Measurements from ENCODE around the gene KRT4. TPM values are rescaled to one million over a fixed set of nuclear protein-coding genes. Genes with fewer than 3 reads are reported as not detected.

KRT4 gene
- total and polyA plus RNA-seq, 2 experiments from 2014 or later: 4.2 to 8.7 TPM

GRCh38 chr12:52810554-52810953 is 3.4 kb downstream of the KRT4 start:
- H3K36me3 ChIP-seq (replicated peaks; ENCODE audit: insufficient read depth, low read depth): no peaks in the 10 kb centered on the region
- H3K4me1 ChIP-seq (ENCODE audit: insufficient read depth): peaks cover 13% of the 10 kb centered on the region
- no peaks in the 10 kb centered on the region for H3K9me3 ChIP-seq (ENCODE audit: low read depth)
- TF ChIP-seq EZH2phosphoT487 (IDR thresholded peaks at IDR 0.05; ENCODE audit: low read depth, severe bottlenecking, unreplicated experiment): no peak
- no peak for TF ChIP-seq CTCF (IDR thresholded peaks at IDR 0.05; ENCODE audit: poor library complexity)
- TF ChIP-seq EZH2 (IDR thresholded peaks at IDR 0.05; ENCODE audit: borderline replicate concordance): no peak
- no peaks in the 10 kb centered on the region for H3K9me2 ChIP-seq (replicated peaks; ENCODE audit: insufficient read depth)
- H3K27ac ChIP-seq: no peak overlapping the region
- no peaks in the 10 kb centered on the region for H3K79me2 ChIP-seq
- H4K20me1 ChIP-seq (ENCODE audit: insufficient read depth, poor library complexity, severe bottlenecking): no peaks in the 10 kb centered on the region
- 71% methylated on average over 5 of the region's 5 CpGs for WGBS (ENCODE audit: low lambda C conversion rate, missing lambda C conversion rate)
- no peak overlapping the region for H2AFZ ChIP-seq
- peaks cover 19% of the 10 kb centered on the region for H3K27me3 ChIP-seq
- DNase-seq (ENCODE audit: low spot score): no peak
- H3K4me3 ChIP-seq: no peak overlapping the region
- H3K4me2 ChIP-seq: no peak overlapping the region

- Histone ChIP-seq H3K27me3 (peaks cover 19% of the 10 kb centered on the region), H3K36me3 (replicated peaks; ENCODE audit: insufficient read depth, low read depth) (no peaks in the 10 kb centered on the region), H3K4me3 (no peak overlapping the region), H3K4me1 (ENCODE audit: insufficient read depth) (peaks cover 3% of the 10 kb centered on the region), H3K9me3 (ENCODE audit: low read depth) (no peaks in the 10 kb centered on the region), H3K9me2 (replicated peaks; ENCODE audit: insufficient read depth) (no peaks in the 10 kb centered on the region), H2AFZ (no peak overlapping the region), H4K20me1 (ENCODE audit: insufficient read depth, poor library complexity, severe bottlenecking) (no peaks in the 10 kb centered on the region), H3K4me2 (no peak overlapping the region), H3K27ac (no peak overlapping the region), H3K79me2 (no peaks in the 10 kb centered on the region)
- no peak for DNase-seq (ENCODE audit: low spot score)
- no peak for TF ChIP-seq EZH2phosphoT487 (IDR thresholded peaks at IDR 0.05; ENCODE audit: low read depth, severe bottlenecking, unreplicated experiment)
- TF ChIP-seq EZH2 (IDR thresholded peaks at IDR 0.05; ENCODE audit: borderline replicate concordance): no peak
- no peak for TF ChIP-seq CTCF (IDR thresholded peaks at IDR 0.05; ENCODE audit: poor library complexity)
- 83% methylated on average over 7 of the region's 7 CpGs for WGBS (ENCODE audit: low lambda C conversion rate, missing lambda C conversion rate)
These were observed 4.8 kb downstream of the KRT4 start for GRCh38 chr12:52809166-52809565.

- TF ChIP-seq EZH2 (IDR thresholded peaks at IDR 0.05; ENCODE audit: borderline replicate concordance) (no peak), CTCF (IDR thresholded peaks at IDR 0.05; ENCODE audit: poor library complexity) (no peak), EZH2phosphoT487 (IDR thresholded peaks at IDR 0.05; ENCODE audit: low read depth, severe bottlenecking, unreplicated experiment) (no peak)
- 93% methylated on average over 8 of the region's 8 CpGs for WGBS (ENCODE audit: low lambda C conversion rate, missing lambda C conversion rate)
These were observed 5.2 kb downstream of the KRT4 start for GRCh38 chr12:52808573-52809160.

More at GRCh38 chr12:52808573-52809160, 5.2 kb downstream of the KRT4 start:
- Histone ChIP-seq H3K27ac (no peak overlapping the region), H4K20me1 (ENCODE audit: insufficient read depth, poor library complexity, severe bottlenecking) (no peaks in the 10 kb centered on the region), H3K4me3 (no peak overlapping the region), H3K4me1 (ENCODE audit: insufficient read depth) (no peaks in the 10 kb centered on the region), H3K27me3 (peaks cover 19% of the 10 kb centered on the region), H2AFZ (no peak overlapping the region), H3K36me3 (replicated peaks; ENCODE audit: insufficient read depth, low read depth) (no peaks in the 10 kb centered on the region), H3K9me3 (ENCODE audit: low read depth) (no peaks in the 10 kb centered on the region), H3K79me2 (no peaks in the 10 kb centered on the region), H3K9me2 (replicated peaks; ENCODE audit: insufficient read depth) (no peaks in the 10 kb centered on the region), H3K4me2 (no peak overlapping the region)
- no peak for DNase-seq (ENCODE audit: low spot score)
